Measurements from ENCODE around the gene TNXB. TPM values are rescaled to one million over a fixed set of nuclear protein-coding genes. Genes with fewer than 3 reads are reported as not detected.
"Not testable (repeated sequence)": the region's sequence is repeated elsewhere in the genome, so short reads cannot be mapped to it uniquely, and the experiment has no call there.

Gene TNXB
- total RNA-seq, 1 donor from 2014 or later = 0.23 TPM

DNA sequence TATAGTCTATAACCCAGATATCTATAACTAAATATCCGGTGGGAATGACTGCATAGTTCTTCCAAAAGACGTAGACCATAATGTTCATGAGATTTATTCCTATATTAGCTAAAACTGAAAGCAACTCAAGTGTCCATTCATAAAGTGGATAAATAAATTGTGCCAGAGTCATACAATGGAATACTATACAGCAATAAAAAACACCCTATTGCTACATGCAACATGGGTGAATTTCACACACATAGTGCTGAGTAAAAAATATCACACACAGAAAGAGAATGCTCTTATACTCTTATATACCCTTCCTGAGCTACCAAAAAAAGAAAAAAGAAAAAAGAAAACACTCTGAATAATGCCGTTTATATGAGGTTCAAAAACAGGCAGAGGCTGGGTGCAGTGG is 6.9 kb downstream of the TNXB start:
- no peak for TF ChIP-seq CTCF (conservative IDR thresholded peaks at IDR 0.05; ENCODE audit: low read depth, low read length)
- no peak for DNase-seq (ENCODE audit: low read depth)
- H3K4me3 ChIP-seq (ENCODE audit: low read depth, low read length) = no peak overlapping the region

GRCh38 chr6:32100251-32100650 is 8.9 kb downstream of the TNXB start:
- H3K4me3 ChIP-seq (ENCODE audit: low read depth, low read length); DNase-seq (ENCODE audit: low read depth): not testable (repeated sequence)

DNA sequence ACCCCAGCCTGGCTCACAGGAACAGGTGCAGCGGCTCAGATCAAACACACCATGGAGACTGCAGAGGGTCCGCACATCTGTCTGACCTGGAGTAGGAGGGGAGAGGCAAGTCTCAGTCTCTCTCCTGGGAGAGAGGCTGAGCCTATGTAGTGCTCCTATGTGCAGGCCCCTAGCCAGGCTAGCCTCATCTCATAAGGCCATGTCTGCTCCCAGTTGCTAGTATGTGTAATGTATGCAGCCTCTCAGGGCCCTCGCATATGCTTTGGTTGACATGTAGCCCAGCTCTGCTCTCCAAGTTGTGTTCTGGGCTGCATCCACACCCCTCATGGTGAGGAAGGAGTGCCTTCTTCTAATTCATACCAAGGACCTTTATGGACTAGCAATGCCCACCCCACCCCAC is 11.8 kb downstream of the TNXB start:
- DNase-seq (ENCODE audit: low read depth) = no peak
- no peak for TF ChIP-seq CTCF (conservative IDR thresholded peaks at IDR 0.05; ENCODE audit: low read depth, low read length)
- H3K4me3 ChIP-seq (ENCODE audit: low read depth, low read length) = no peak overlapping the region

GRCh38 chr6:32096394-32097258 is 12.5 kb downstream of the TNXB start:
- TF ChIP-seq CTCF (conservative IDR thresholded peaks at IDR 0.05; ENCODE audit: low read depth, low read length) = peak; percentile 10
- DNase-seq (ENCODE audit: low read depth) = no peak
- no peak overlapping the region for H3K4me3 ChIP-seq (ENCODE audit: low read depth, low read length)

- TF ChIP-seq CTCF (conservative IDR thresholded peaks at IDR 0.05; ENCODE audit: low read depth, low read length) = no peak
- DNase-seq (ENCODE audit: low read depth) = no peak
- no peak overlapping the region for H3K4me3 ChIP-seq (ENCODE audit: low read depth, low read length)
Observed at GRCh38 chr6:32096087-32096393, 13.1 kb downstream of the TNXB start.

DNA sequence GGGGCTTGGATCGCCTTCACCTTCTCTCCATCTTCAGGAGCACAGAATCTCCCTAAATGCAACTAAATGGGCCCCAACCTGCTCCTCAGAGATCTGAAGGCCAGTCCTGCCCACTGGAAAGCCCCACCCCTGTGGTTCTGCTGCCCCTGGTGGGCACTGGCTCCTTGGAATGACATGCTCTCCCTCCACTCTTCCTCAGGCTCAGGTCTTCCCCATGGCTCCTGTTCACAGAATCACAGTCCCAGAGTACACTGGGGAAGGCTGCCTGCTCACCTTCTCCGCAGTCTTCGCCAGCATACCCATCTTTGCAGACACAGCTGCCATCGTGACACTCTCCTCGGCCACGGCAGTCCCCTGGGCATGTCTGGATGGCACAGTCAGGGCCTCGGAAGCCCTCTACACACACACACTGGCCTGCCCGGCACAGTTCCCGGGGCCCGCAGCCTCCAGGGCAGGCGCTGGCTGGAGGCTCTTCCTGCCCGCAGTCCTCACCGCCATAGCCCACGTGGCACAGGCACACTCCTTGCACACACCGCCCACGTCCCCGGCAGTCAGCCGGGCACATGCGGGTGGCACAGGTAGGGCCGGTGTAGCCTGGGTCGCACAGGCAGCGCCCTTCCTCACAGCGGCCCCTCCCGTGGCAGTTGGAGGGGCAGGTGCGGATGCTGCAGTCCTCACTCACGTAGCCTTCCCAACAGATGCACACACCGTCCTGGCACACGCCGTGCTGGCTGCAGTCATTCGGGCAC is 13.6 kb downstream of the TNXB start:
- TF ChIP-seq CTCF (conservative IDR thresholded peaks at IDR 0.05; ENCODE audit: low read depth, low read length) = no peak
- DNase-seq (ENCODE audit: low read depth) = no peak
- H3K4me3 ChIP-seq (ENCODE audit: low read depth, low read length) = no peak overlapping the region

DNA sequence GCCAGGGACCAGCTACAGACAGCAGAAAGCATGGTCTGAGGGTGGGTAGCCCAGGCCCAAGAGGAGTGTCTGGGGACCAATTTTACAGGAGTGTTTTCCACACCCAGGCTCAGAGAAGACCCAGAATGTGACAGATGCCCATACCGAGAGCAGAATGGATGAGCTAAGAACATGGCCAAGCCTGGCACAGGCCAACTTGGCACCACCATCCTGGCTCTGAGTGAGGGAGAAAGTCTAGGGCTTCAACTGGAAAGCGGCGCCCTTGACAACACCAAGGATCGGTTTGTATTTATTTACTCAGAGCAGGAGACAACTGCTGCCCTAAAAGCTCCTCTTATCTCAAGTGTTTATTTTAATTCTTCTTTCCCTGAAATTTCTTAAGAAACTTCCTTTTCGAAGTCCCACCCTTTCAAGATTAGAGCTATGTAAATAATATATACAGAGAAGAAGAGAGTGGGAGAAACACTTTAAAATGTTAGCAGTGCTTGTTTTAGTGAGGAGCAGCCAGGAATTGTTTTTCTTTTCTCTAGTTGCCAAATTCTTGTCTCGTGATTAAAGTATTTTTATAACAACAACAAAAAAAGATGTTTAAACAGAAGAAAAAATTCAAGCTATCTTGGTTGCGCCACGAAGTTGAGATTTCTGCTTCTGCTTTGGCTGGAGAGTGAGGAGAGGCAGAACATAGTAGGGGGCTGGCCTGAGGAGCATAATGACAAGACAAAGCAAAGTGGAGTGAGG is 16.2 kb downstream of the TNXB start:
- H3K4me3 ChIP-seq (ENCODE audit: low read depth, low read length) = no peak overlapping the region
- TF ChIP-seq CTCF (conservative IDR thresholded peaks at IDR 0.05; ENCODE audit: low read depth, low read length) = no peak
- DNase-seq (ENCODE audit: low read depth) = no peak

All from epithelial cell of proximal tubule (primary cell).